GOT3 (cell line): Measurements from ENCODE around the gene SYCN.

Experiments used
- DNase-seq: peaks from one replicate; lab custom pipeline; 2025; ENCODE audit warnings: mixed read lengths; lab: John Stamatoyannopoulos, UW

SYCN gene

GRCh38 chr19:39155741-39156140 lies 48.3 kb downstream of the SYCN start:
- DNase-seq: no peak

- no peak for DNase-seq
These were observed 48.9 kb downstream of the SYCN start for GRCh38 chr19:39155114-39155700.

DNA sequence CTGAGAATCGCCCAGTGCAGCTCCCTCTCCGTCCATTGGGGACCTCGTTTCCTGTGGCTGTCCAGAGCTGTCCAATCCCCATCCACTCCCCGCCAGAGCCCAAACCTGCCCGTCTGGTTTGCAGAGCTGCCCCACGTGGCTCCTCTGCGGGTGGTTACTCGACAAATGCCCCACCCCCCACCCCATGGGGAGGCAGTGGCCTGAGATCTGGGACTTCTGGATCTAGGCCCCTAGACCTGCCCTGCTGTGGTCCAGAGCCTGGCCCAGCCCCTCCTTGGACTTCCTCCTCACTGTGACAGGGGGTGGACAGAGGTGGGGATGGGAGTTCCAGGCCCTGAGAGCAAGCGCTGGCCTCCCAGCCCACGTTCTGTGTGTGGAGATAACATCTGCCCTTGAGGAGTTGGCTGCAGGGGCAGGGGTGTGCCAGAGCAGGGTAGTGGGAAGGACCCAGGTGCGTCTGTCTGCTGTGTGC lies 49.4 kb downstream of the SYCN start:
- DNase-seq: no peak

GRCh38 chr19:39154100-39154628 lies 49.9 kb downstream of the SYCN start:
- DNase-seq: no peak
